NCI-H526 (cell line): ENCODE results near the gene TOX2.

Experiments
- DNase-seq, 2 experiments: peaks; one replicate each; lab custom pipeline; 2025; lab: John Stamatoyannopoulos, UW

The TOX2 gene

GRCh38 chr20:44018942-44019637 lies 104.4 kb downstream of the TOX2 start:
- no peak for DNase-seq

GRCh38 chr20:44019638-44020335 lies 105.1 kb downstream of the TOX2 start:
- no peak for DNase-seq

GRCh38 chr20:44020406-44021148 lies 105.9 kb downstream of the TOX2 start:
- no peak for DNase-seq

GRCh38 chr20:44021186-44021585 lies 106.5 kb downstream of the TOX2 start:
- no peak for DNase-seq

- no peak for DNase-seq
Measured at GRCh38 chr20:44021900-44022299, 107.2 kb downstream of the TOX2 start.

- DNase-seq, result no peak
Measured at GRCh38 chr20:44022464-44022863, 107.8 kb downstream of the TOX2 start.

GRCh38 chr20:44023515-44024371 lies 109.1 kb downstream of the TOX2 start:
- DNase-seq, result no peak

- DNase-seq, result no peak
Measured at GRCh38 chr20:44024820-44025580, 110.3 kb downstream of the TOX2 start.

GRCh38 chr20:44025756-44026155 lies 111.1 kb downstream of the TOX2 start:
- DNase-seq, result no peak

- DNase-seq, result peak; percentile 72 to 77
Measured at GRCh38 chr20:44026647-44027342, 112.1 kb downstream of the TOX2 start.

- DNase-seq, result peak in 1 of 2 experiments; percentile 46
Measured at GRCh38 chr20:44027343-44028002, 112.8 kb downstream of the TOX2 start.

- no peak for DNase-seq
Measured at GRCh38 chr20:44028003-44028730, 113.5 kb downstream of the TOX2 start.

- no peak for DNase-seq
Measured at GRCh38 chr20:44028868-44029847, 114.5 kb downstream of the TOX2 start.

- DNase-seq, result no peak
Measured at GRCh38 chr20:44029848-44030230, 115.2 kb downstream of the TOX2 start.

GRCh38 chr20:44030394-44030793 lies 115.7 kb downstream of the TOX2 start:
- DNase-seq, result no peak

GRCh38 chr20:44031001-44031574 lies 116.4 kb downstream of the TOX2 start:
- DNase-seq, result no peak

GRCh38 chr20:44031781-44032582 lies 117.3 kb downstream of the TOX2 start:
- DNase-seq, result no peak
